GM19043 (cell line): Measurements from ENCODE around the gene SCNN1A.

Experiments used
- ATAC-seq: cut with Tn5 transposase; IDR thresholded peaks from one replicate; pipeline ENCODE4 v1.9.1; 2021; ENCODE audit warnings: low read depth; ENCODE audit not compliant: unreplicated experiment

Gene SCNN1A

GRCh38 chr12:6335451-6336078 is 39.8 kb downstream of the SCNN1A start:
- peak; percentile 73 for ATAC-seq

GRCh38 chr12:6334940-6335450 is 40.4 kb downstream of the SCNN1A start:
- ATAC-seq = no peak

DNA sequence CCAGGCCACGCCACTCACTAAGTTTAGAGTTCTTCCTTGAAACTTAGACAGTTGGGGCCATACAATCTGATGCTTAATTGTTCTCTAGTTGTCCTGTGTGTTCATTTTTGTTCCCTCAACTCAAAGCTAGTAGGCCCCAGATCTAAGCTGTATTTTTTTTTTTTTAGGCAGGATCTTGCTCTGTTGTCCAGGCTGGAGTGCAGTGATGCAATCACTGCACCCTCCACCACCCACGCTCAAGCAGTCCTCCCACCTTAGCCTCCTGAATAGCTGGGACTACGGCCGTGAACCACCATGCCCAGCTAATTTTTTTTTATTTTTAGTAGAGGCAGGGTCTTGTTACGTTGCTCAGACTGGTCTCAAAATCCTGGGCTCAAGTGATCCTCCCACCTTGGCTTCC is 41.0 kb downstream of the SCNN1A start:
- no peak for ATAC-seq

DNA sequence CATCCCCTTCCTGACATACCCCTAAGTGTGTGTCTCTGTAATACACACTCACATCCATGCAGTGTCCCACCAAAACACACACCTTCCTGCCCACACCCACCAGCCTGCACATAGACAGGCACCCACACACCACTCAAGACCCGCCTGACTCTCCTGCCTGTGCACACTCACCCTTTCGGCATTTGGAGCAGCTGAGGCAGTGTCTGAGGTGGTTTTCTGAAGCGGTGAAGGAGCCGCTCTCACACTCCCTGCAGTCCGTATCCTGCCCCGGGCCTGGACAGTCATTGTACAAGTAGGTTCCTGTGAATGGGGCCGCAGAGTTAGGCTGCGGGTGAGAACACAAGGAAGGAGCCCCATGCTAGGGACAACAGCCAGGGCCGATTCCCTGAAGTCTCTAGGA is 41.8 kb downstream of the SCNN1A start:
- ATAC-seq = no peak

- no peak for ATAC-seq
These were observed 42.3 kb downstream of the SCNN1A start for GRCh38 chr12:6333029-6333428.

DNA sequence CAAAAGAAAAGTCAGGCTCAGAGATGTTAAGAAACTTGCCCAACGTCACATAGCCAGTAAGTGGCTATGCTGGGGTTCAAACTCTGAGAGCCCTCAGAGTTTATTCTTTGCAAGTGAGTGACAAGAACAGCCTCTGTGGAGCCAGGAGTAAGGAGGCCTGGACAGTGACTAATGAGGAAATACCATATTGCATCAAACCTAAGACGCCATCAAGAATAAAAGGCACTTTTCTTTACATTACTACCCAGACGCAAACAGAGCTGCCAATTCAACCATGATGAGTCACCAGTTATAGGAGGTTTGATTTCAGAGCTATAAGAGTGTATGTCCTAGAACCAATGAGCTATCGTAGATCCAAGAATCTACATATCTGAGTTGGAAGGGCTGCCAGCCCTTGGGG is 42.9 kb downstream of the SCNN1A start:
- no peak for ATAC-seq

DNA sequence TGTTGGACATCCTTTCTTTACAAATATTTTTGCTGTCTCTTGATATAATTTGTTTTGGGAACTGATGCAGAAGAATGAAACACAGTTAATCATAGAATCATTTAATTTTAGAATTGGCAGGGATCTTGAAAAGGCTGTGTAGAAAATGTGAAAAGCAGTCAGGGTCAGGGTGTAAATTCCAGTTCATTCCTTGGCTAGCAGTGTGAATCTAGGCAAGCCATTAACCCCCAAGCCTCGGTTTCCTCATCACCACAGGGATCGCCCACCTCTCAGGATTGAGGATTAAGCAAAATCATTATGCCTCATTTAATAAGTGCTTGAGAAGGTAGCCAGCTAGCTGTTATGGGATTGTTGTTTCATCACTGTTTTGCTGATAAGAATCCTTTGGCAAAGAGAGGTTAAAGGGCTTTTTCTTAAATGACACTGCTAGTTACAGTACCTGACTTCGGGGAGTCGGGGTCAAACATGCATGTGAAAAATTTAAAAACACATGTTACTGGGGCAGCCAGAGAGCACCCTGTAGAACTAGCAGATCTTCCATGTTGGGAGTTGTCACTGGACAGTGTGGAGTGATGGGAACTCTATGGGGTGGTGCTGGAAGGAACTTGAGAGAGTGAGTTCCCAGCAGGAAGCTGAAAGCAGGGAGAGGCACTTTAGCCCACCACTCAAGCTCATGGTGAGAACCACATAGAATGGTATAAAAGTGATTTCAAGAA is 44.2 kb downstream of the SCNN1A start:
- ATAC-seq = no peak

DNA sequence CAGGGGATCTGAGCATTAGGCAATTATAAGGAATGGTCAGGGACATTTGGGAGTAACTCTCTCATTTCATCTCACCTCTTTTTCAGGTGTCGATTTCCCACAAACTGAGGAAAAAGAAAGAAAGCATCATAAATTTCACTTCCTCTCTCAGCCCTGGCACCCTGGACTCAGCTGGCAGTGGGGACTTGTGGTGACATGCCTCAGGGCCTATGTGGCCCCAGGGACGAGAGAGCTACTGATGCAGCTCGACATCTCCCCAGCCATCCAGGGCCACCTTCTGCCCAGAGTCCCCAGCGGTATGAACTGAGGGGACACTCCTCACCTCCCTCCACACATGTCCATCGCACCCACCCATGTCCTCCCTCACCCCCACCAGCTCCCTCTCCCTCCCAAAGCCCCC is 45.2 kb downstream of the SCNN1A start:
- ATAC-seq = no peak

DNA sequence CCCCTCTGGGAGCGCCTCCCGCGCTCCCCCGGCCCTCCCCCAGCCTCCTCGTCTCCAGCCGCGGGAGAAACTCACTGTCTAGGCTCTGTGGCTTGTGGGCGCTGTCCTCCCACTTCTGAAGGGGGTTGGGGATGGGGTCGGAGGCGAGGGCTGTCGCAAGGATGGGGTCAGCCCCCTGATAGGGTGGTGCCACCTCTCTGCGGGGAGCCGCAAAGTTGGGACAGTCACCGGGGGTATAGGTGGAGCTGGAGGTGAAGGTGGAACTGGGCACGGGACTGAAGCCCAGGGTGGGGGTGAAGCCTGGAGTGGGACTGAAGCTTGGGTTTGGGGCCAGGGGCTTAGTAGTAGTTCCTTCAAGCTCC is 45.7 kb downstream of the SCNN1A start:
- no peak for ATAC-seq

- no peak for ATAC-seq
These were observed 46.2 kb downstream of the SCNN1A start for GRCh38 chr12:6328945-6329702.

- no peak for ATAC-seq
These were observed 47.2 kb downstream of the SCNN1A start for GRCh38 chr12:6328045-6328779.

GRCh38 chr12:6327229-6328041 is 47.9 kb downstream of the SCNN1A start:
- no peak for ATAC-seq

DNA sequence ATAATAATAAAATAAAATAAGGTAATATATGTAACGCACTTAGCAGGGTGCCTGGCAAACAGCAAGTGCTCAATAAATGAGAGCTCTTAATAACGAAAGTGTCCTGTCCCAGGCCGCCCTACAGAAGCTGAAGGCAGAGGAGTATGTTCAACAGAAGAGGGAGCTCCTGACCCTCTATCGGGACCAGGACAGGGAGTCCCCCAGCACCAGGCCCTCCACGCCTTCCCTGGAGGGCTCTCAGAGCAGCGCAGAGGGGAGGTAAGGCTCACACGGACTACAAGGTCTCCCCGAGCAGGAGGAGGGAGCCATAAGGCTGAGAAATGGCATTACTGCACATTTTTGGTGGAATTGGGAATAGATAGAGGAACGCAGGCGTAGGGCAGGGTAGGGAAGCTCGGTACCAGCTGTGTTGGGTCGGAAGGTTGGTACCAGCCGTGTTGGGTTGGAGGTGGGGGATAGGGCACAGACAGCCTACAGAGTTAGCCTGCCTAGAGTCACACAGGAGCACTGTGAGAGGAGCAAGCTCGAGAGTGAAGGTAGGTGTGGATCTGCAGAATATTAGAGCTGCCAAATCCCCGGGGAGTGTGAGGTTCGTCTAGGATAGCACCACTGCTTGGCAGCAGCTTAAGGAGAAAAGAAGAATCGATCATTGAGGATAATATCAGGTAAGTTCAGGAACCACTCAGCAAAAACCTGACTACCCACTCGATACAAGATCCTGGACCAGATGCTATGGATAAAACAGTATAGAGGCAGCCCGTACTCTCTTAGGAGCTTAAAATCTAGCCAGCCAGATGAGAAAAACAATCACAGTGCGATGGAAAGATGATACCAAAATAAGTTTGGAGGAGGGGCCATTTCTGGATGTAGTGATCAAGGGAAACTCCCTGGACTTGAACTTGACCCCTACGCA is 48.8 kb downstream of the SCNN1A start:
- no peak for ATAC-seq

- no peak for ATAC-seq
These were observed 50.2 kb downstream of the SCNN1A start for GRCh38 chr12:6324936-6325750.

DNA sequence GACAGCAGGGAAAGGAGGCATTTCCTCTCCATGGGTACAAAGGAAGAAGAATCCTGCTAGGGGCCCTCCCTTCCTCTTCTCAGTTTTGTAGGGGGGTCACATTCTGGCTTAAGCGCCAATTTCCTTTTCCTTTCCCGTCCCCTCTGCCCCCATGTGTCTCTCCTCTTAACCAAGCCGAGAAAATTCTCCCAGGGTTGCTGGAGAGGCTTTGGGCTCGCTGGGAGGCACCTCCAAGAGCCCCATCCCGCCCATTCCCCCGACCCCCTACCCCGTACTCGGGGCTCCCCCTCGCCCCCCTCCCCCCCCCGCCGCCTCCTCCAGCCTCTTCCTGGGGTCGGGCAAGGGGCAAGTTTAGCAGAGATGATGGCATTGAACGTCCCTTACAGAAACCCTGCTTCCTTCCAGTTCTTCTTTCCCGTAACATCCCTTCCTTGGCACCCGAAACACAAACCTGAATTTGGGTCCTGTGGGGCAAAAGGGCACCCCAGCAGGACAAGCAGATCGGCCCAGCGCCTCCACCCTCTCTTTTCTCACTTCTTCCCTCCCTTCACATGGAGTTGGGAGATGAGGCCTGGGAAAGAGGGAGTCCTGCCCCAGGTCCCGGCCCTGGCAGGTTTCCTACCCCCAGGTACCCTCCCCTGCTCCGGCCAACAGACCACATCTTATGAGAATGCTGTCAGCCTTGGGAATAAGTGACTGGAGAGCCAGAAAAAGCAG is 51.2 kb downstream of the SCNN1A start:
- no peak for ATAC-seq

GRCh38 chr12:6323340-6323994 is 51.9 kb downstream of the SCNN1A start:
- peak; percentile 62 for ATAC-seq

- peak; percentile 24 for ATAC-seq
These were observed 52.4 kb downstream of the SCNN1A start for GRCh38 chr12:6322969-6323339.
